Thyroid gland (tissue), 4 donors: Measurements from ENCODE around the gene TNKS2.

Experiments
- POLR2A ChIP-seq, 2 donors: fragments of 450-650 bp; IDR thresholded peaks; one replicate each; pipeline ENCODE4 v1.6.1; 2017; ENCODE audit warnings: antibody characterized with exemption in 2 of 2, mild to moderate bottlenecking in 2 of 2, moderate library complexity in 1 of 2
- TF ChIP-seq, protein P1 (sequence below), 6 experiments: fragments of 200-600 bp in 3 of 6; fragments of 450-650 bp in 3 of 6; sonication (generic) in 3 of 6; IDR thresholded peaks; one replicate each; pipeline ENCODE4 v1.5.1; 2016 to 2019; ENCODE audit warnings: antibody characterized with exemption in 6 of 6, mild to moderate bottlenecking in 2 of 6, inconsistent platforms in 1 of 6, moderate library complexity in 1 of 6

DNA sequence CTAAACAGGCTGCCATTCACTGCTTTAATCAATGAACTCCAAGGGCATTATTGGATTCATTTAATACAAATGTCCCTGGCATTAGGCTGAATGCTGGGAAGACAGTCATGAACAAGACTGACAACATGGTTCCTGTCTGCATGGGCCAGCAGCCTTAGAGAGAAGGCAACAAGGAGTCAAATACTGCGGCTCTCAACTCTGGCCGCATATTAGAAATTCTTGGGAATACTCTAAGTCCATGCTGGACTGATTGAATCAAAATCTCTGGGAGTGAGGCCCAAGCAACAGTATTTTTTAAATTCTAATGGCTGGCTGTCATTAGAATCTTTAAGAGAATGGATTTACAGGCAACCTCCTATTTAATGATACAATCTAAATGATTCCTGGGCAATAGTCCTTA lies 76.9 kb downstream of the TNKS2 start:
- TF ChIP-seq, protein P1, sequence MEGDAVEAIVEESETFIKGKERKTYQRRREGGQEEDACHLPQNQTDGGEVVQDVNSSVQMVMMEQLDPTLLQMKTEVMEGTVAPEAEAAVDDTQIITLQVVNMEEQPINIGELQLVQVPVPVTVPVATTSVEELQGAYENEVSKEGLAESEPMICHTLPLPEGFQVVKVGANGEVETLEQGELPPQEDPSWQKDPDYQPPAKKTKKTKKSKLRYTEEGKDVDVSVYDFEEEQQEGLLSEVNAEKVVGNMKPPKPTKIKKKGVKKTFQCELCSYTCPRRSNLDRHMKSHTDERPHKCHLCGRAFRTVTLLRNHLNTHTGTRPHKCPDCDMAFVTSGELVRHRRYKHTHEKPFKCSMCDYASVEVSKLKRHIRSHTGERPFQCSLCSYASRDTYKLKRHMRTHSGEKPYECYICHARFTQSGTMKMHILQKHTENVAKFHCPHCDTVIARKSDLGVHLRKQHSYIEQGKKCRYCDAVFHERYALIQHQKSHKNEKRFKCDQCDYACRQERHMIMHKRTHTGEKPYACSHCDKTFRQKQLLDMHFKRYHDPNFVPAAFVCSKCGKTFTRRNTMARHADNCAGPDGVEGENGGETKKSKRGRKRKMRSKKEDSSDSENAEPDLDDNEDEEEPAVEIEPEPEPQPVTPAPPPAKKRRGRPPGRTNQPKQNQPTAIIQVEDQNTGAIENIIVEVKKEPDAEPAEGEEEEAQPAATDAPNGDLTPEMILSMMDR (IDR thresholded peaks at IDR 0.05), result no peak
- no peak for TF ChIP-seq POLR2A (IDR thresholded peaks at IDR 0.05)
